VCaP (cell line): Measurements from ENCODE around the gene UBE2G1.

Source experiments
- H3K27ac ChIP-seq: fragments of 450-650 bp; 2 replicates; pipeline ENCODE4 v1.5.1; 2017
- CTCF ChIP-seq: fragments of 450-650 bp; conservative IDR thresholded peaks from 2 replicates; pipeline ENCODE4 v1.5.1; 2017; ENCODE audit warnings: mild to moderate bottlenecking, moderate library complexity

Gene UBE2G1

GRCh38 chr17:4340914-4341615 is 25.4 kb downstream of the UBE2G1 start:
- H3K27ac ChIP-seq = peak overlapping the region; percentile 69

GRCh38 chr17:4334776-4335584 is 31.5 kb downstream of the UBE2G1 start:
- no peak for TF ChIP-seq CTCF
- peak overlapping the region; percentile 70 for H3K27ac ChIP-seq

More at GRCh38 chr17:4340914-4341615, 25.4 kb downstream of the UBE2G1 start:
- TF ChIP-seq CTCF = no peak

- no peak for TF ChIP-seq CTCF
- peak overlapping the region; percentile 70 for H3K27ac ChIP-seq
These were observed 32.1 kb downstream of the UBE2G1 start for GRCh38 chr17:4334332-4334731.

GRCh38 chr17:4333041-4333440 is 33.4 kb downstream of the UBE2G1 start:
- TF ChIP-seq CTCF = no peak
- peak overlapping the region; percentile 70 for H3K27ac ChIP-seq

GRCh38 chr17:4332296-4332970 is 34.0 kb downstream of the UBE2G1 start:
- peak overlapping the region; percentile 70 for H3K27ac ChIP-seq
- TF ChIP-seq CTCF = no peak

- peak overlapping the region; percentile 70 for H3K27ac ChIP-seq
- no peak for TF ChIP-seq CTCF
These were observed 34.9 kb downstream of the UBE2G1 start for GRCh38 chr17:4331614-4332013.

- no peak for TF ChIP-seq CTCF
- peak overlapping the region; percentile 70 for H3K27ac ChIP-seq
These were observed 36.6 kb downstream of the UBE2G1 start for GRCh38 chr17:4329838-4330237.
